HEK293 (cell line): ENCODE results near the gene SLC47A2.

ENCODE experiments used
- CTCF ChIA-PET: fragments of 350-600 bp; formaldehyde crosslinking; extraction: SDS; loops from one replicate; lab custom pipeline; 2021; ENCODE audit warnings: antibody characterized with exemption; lab: Yijun Ruan, JAX
- POLR2A ChIA-PET: fragments of 300-600 bp; formaldehyde crosslinking; extraction: SDS; loops from one replicate; lab custom pipeline; 2020; ENCODE audit warnings: antibody characterized with exemption, inconsistent platforms; lab: Yijun Ruan, JAX
- H3K27ac ChIP-seq: fragments of 200-500 bp; sonication (Bioruptor generic); 2 replicates; pipeline ENCODE4 v1.5.1; 2014; ENCODE audit warnings: low read depth, low read length, control low read depth, inconsistent platforms; ENCODE audit errors: extremely low read depth
- H3K36me3 ChIP-seq, 2 experiments: fragments of 200-500 bp in 1 of 2; sonication (Bioruptor generic) in 1 of 2; 1 replicate in 1 of 2; 2 replicates in 1 of 2; pipeline ENCODE4 v1.5.1; 2014 to 2017; ENCODE audit warnings: inconsistent platforms in 2 of 2, low read length in 2 of 2; ENCODE audit not compliant: control insufficient read depth in 2 of 2, insufficient read depth in 1 of 2
- H3K4me1 ChIP-seq: fragments of 200-500 bp; sonication (Bioruptor generic); 2 replicates; pipeline ENCODE4 v1.5.1; 2014; ENCODE audit warnings: mild to moderate bottlenecking, low read length, inconsistent platforms; ENCODE audit not compliant: control insufficient read depth, insufficient read depth
- H3K4me3 ChIP-seq: 2 replicates; pipeline ENCODE4 v1.5.1; 2011; ENCODE audit warnings: low read depth, mild to moderate bottlenecking, control low read depth, low read length, moderate library complexity
- H3K9me3 ChIP-seq: fragments of 200-500 bp; sonication (Bioruptor generic); 2 replicates; pipeline ENCODE4 v1.5.1; 2014; ENCODE audit warnings: low read depth, low read length, inconsistent platforms; ENCODE audit not compliant: control insufficient read depth, insufficient read depth
- CTCF ChIP-seq: fragments of 450-650 bp; formaldehyde crosslinking; IDR thresholded peaks from 2 replicates; pipeline ENCODE4 v1.5.1; 2016; ENCODE audit warnings: missing biosample characterization, missing genetic modification characterization
- EGR2 ChIP-seq: fragments of 450-650 bp; formaldehyde crosslinking; IDR thresholded peaks from 2 replicates; pipeline ENCODE4 v1.5.1; 2016; ENCODE audit warnings: low read depth, missing biosample characterization, missing genetic modification characterization
- KLF10 ChIP-seq: fragments of 450-650 bp; IDR thresholded peaks from 2 replicates; pipeline ENCODE4 v1.5.1; 2018; ENCODE audit warnings: missing biosample characterization, mild to moderate bottlenecking, missing genetic modification characterization
- KLF7 ChIP-seq: fragments of 450-650 bp; formaldehyde crosslinking; IDR thresholded peaks from 2 replicates; pipeline ENCODE4 v1.5.1; 2016; ENCODE audit warnings: missing biosample characterization, missing genetic modification characterization, borderline replicate concordance
- SETDB1 ChIP-seq: IDR thresholded peaks from one replicate; pipeline ENCODE4 v1.6.1; 2017; ENCODE audit warnings: mild to moderate bottlenecking, low read length, moderate library complexity, mixed read lengths; ENCODE audit not compliant: insufficient read length
- WT1 ChIP-seq: fragments of 450-650 bp; formaldehyde crosslinking; IDR thresholded peaks from 2 replicates; pipeline ENCODE4 v1.5.1; 2016; ENCODE audit warnings: missing biosample characterization, missing genetic modification characterization
- ZBTB20 ChIP-seq: fragments of 450-650 bp; formaldehyde crosslinking; IDR thresholded peaks from 2 replicates; pipeline ENCODE4 v1.5.1; 2016; ENCODE audit warnings: missing biosample characterization, missing genetic modification characterization
- ZEB2 ChIP-seq: fragments of 450-650 bp; formaldehyde crosslinking; IDR thresholded peaks from 2 replicates; pipeline ENCODE4 v1.5.1; 2016; ENCODE audit warnings: missing biosample characterization, missing genetic modification characterization
- ZFHX2 ChIP-seq: fragments of 450-650 bp; formaldehyde crosslinking; conservative IDR thresholded peaks from 2 replicates; pipeline ENCODE4 v1.5.1; 2016; ENCODE audit warnings: missing biosample characterization, missing genetic modification characterization
- ZFP69B ChIP-seq: fragments of 450-650 bp; formaldehyde crosslinking; IDR thresholded peaks from 2 replicates; pipeline ENCODE4 v1.5.1; 2016; ENCODE audit warnings: missing biosample characterization, missing genetic modification characterization
- ZIC2 ChIP-seq: fragments of 450-650 bp; formaldehyde crosslinking; IDR thresholded peaks from 2 replicates; pipeline ENCODE4 v1.5.1; 2016; ENCODE audit warnings: missing biosample characterization, missing genetic modification characterization
- ZNF10 ChIP-seq: fragments of 450-650 bp; formaldehyde crosslinking; IDR thresholded peaks from 2 replicates; pipeline ENCODE4 v1.5.1; 2017; ENCODE audit warnings: missing biosample characterization, missing genetic modification characterization
- ZNF18 ChIP-seq: fragments of 450-650 bp; formaldehyde crosslinking; IDR thresholded peaks from 2 replicates; pipeline ENCODE4 v1.5.1; 2016; ENCODE audit warnings: missing biosample characterization, missing genetic modification characterization
- ZNF335 ChIP-seq: fragments of 450-650 bp; formaldehyde crosslinking; conservative IDR thresholded peaks from 2 replicates; pipeline ENCODE4 v1.5.1; 2016; ENCODE audit warnings: missing biosample characterization, missing genetic modification characterization
- ZNF530 ChIP-seq: fragments of 450-650 bp; formaldehyde crosslinking; IDR thresholded peaks from 2 replicates; pipeline ENCODE4 v1.5.1; 2016; ENCODE audit warnings: low read depth, missing biosample characterization, missing genetic modification characterization
- ZNF626 ChIP-seq: fragments of 450-650 bp; sonication (Bioruptor Pico); formaldehyde crosslinking; IDR thresholded peaks from 2 replicates; pipeline ENCODE4 v1.5.1; 2018; ENCODE audit warnings: missing biosample characterization, missing genetic modification characterization, inconsistent platforms
- ZNF670 ChIP-seq: fragments of 450-650 bp; formaldehyde crosslinking; IDR thresholded peaks from 2 replicates; pipeline ENCODE4 v1.5.1; 2016; ENCODE audit warnings: missing biosample characterization, missing genetic modification characterization, low read depth
- ZNF768 ChIP-seq: fragments of 450-650 bp; formaldehyde crosslinking; IDR thresholded peaks from 2 replicates; pipeline ENCODE4 v1.5.1; 2018; ENCODE audit warnings: missing biosample characterization, mild to moderate bottlenecking, missing genetic modification characterization
- ZNF776 ChIP-seq: fragments of 450-650 bp; formaldehyde crosslinking; IDR thresholded peaks from 2 replicates; pipeline ENCODE4 v1.5.0; 2017; ENCODE audit warnings: missing biosample characterization, missing genetic modification characterization, borderline replicate concordance
- ZSCAN23 ChIP-seq: fragments of 450-650 bp; formaldehyde crosslinking; IDR thresholded peaks from 2 replicates; pipeline ENCODE4 v1.5.1; 2016; ENCODE audit warnings: missing biosample characterization, missing genetic modification characterization
- ZXDB ChIP-seq: fragments of 450-650 bp; formaldehyde crosslinking; IDR thresholded peaks from 2 replicates; pipeline ENCODE4 v1.5.1; 2016; ENCODE audit warnings: missing biosample characterization, missing genetic modification characterization
- TF ChIP-seq, protein P1 (sequence below): fragments of 450-650 bp; formaldehyde crosslinking; IDR thresholded peaks from 2 replicates; pipeline ENCODE4 v1.5.1; 2016; ENCODE audit warnings: missing biosample characterization, missing genetic modification characterization, low read depth

SLC47A2 gene

DNA sequence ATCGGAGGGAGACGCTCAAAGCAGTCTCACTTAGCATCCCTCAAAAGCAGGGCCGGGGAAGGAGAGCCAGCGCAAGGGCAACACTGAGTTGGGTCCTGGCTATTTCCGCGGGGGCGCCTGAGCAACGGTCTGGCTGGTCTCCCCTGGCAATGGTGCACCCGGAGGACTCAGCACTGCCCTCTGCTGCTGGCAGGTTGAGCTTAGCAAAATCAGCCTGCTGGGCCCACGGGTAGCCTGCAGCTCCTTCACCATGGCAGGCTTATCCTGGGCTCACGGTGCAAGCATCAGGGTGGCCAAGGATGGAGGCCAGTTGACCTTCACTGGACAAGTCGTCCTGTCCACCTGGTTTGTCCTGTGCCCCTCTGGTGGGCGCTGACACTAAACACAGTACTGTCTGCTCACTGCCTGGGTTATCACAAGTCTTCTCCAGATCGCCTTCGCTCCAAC is 46.2 kb upstream of the SLC47A2 start (continued):
- peak; percentile 52 for TF ChIP-seq ZNF335
- TF ChIP-seq, protein P1, sequence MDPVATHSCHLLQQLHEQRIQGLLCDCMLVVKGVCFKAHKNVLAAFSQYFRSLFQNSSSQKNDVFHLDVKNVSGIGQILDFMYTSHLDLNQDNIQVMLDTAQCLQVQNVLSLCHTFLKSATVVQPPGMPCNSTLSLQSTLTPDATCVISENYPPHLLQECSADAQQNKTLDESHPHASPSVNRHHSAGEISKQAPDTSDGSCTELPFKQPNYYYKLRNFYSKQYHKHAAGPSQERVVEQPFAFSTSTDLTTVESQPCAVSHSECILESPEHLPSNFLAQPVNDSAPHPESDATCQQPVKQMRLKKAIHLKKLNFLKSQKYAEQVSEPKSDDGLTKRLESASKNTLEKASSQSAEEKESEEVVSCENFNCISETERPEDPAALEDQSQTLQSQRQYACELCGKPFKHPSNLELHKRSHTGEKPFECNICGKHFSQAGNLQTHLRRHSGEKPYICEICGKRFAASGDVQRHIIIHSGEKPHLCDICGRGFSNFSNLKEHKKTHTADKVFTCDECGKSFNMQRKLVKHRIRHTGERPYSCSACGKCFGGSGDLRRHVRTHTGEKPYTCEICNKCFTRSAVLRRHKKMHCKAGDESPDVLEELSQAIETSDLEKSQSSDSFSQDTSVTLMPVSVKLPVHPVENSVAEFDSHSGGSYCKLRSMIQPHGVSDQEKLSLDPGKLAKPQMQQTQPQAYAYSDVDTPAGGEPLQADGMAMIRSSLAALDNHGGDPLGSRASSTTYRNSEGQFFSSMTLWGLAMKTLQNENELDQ (tag by site-specific recombination): no peak
- peak; percentile 79 for TF ChIP-seq CTCF (tag by site-specific recombination)
- TF ChIP-seq WT1 (tag by site-specific recombination): no peak
- TF ChIP-seq ZEB2 (tag by site-specific recombination): no peak
- no peak for TF ChIP-seq ZBTB20 (tag by site-specific recombination)
- no peak for TF ChIP-seq ZNF670
- TF ChIP-seq KLF7: no peak
- TF ChIP-seq ZFHX2 (tag by site-specific recombination): peak; percentile 32
- TF ChIP-seq EGR2 (tag by site-specific recombination): peak; percentile 6; the same call in 1 of the 2 replicates
- TF ChIP-seq ZNF530 (tag by site-specific recombination): no peak
- TF ChIP-seq ZNF10 (tag by site-specific recombination): peak; percentile 87
- TF ChIP-seq KLF10 (tag by site-specific recombination): no peak
- TF ChIP-seq ZNF768 (tag by site-specific recombination): no peak
- no peak for TF ChIP-seq ZSCAN23

DNA sequence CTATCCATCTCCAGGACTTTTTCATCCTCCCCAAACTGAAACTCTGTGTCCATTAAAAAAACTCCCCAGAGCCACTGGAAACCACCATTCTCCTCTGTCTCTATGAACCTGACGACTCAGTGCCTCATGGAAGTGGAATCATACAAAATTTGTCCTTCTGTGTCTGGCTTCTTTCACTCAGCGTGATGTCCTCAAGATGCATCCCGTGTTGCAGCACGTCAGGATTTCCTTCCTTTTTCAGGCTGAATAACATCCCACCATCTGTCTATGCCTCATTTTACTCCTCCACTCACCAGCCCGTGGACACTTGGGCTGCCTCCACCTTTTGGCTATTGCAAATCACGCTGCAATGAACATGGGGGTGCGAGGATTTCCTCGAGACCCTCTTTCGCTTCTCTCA is 44.4 kb upstream of the SLC47A2 start:
- CTCF ChIA-PET: interaction anchor here (0.6 to 10.1 kb wide), 6 partner anchors 17 to 398 kb away, joined by 3 to 173 read pairs (median 54); partner anchors contain the start of gene B9D1
- Histone ChIP-seq H3K4me3 (no peak overlapping the region), H3K9me3 (no peaks in the 10 kb centered on the region), H3K4me1 (no peaks in the 10 kb centered on the region), H3K27ac (no peak overlapping the region), H3K36me3 (no peaks in the 10 kb centered on the region)
- TF ChIP-seq ZFP69B (tag by site-specific recombination) (no peak), ZNF626 (tag by site-specific recombination) (no peak), SETDB1 (no peak), ZIC2 (tag by site-specific recombination) (no peak), ZNF530 (tag by site-specific recombination) (no peak), ZXDB (no peak), ZNF776 (tag by site-specific recombination) (no peak), ZNF18 (tag by site-specific recombination) (no peak)
- POLR2A ChIA-PET: interaction anchor here (1.2 kb wide), 1 partner anchor 16 kb away, joined by 5 read pairs; no protein-coding TSS in a partner anchor
